Thymus (tissue), 11 donors: ENCODE results near the gene MRAP2. TPM values are rescaled to one million over a fixed set of nuclear protein-coding genes. Genes with fewer than 3 reads are reported as not detected.
"Not testable (repeated sequence)": the region's sequence is repeated elsewhere in the genome, so short reads cannot be mapped to it uniquely, and the experiment has no call there.

Experiments used
- DNase-seq, 9 donors: peaks; one replicate each; pipeline ENCODE4 v3.0.0-alpha.2; 2013; ENCODE audit warnings: low spot score in 9 of 9, low read depth in 6 of 9, missing footprints in 1 of 9
- H3K27ac ChIP-seq, 2 donors: one replicate each; pipeline ENCODE4 v1.5.1; 2013; ENCODE audit warnings: control low read depth in 1 of 2, low read depth in 1 of 2, low read length in 1 of 2, mild to moderate bottlenecking in 1 of 2, moderate library complexity in 1 of 2
- H3K27me3 ChIP-seq, 2 donors: one replicate each; pipeline ENCODE4 v1.5.1; 2013; ENCODE audit warnings: low read length in 1 of 2; ENCODE audit not compliant: control insufficient read depth in 2 of 2, insufficient read depth in 1 of 2
- H3K36me3 ChIP-seq, 2 donors: one replicate each; pipeline ENCODE4 v1.5.1; 2013; ENCODE audit warnings: low read length in 1 of 2, mild to moderate bottlenecking in 1 of 2, moderate library complexity in 1 of 2; ENCODE audit not compliant: control insufficient read depth in 2 of 2, insufficient read depth in 2 of 2
- H3K4me1 ChIP-seq, 2 donors: one replicate each; pipeline ENCODE4 v1.5.1; 2013; ENCODE audit warnings: low read length in 2 of 2; ENCODE audit not compliant: control insufficient read depth in 2 of 2, insufficient read depth in 2 of 2
- H3K4me3 ChIP-seq, 2 donors: one replicate each; pipeline ENCODE4 v1.5.1; 2013; ENCODE audit warnings: low read length in 2 of 2, control low read depth in 1 of 2, mild to moderate bottlenecking in 1 of 2
- H3K9me3 ChIP-seq, 2 donors: one replicate each; pipeline ENCODE4 v1.5.1; 2013; ENCODE audit warnings: low read length in 1 of 2, mild to moderate bottlenecking in 1 of 2; ENCODE audit not compliant: control insufficient read depth in 2 of 2, insufficient read depth in 1 of 2
- WGBS: extraction: QIAGEN DNeasy Blood & Tissue Kit; methylation state at CpG from one replicate; pipeline ENCODE4 v1.1.7; 2013; 5-methylcytosine and 5-hydroxymethylcytosine counted together
- polyA plus RNA-seq: library from polyadenylated mRNA; stranded (reverse); fragments of 200-250 nt; gene quantifications from one replicate; pipeline ENCODE4 v1.2.3, GENCODE V29; 2013
- total RNA-seq: library from RNA; stranded (reverse); fragments of 120-200 nt; gene quantifications from one replicate; pipeline ENCODE4 v1.2.4, GENCODE V29; 2013
- donor health status: healthy.

Gene MRAP2
- total and polyA plus RNA-seq, 2 donors, result 1.3 to 1.6 TPM

- no peaks in the 10 kb centered on the region for H3K9me3 ChIP-seq
- H3K4me3 ChIP-seq, result no peak overlapping the region
- H3K4me1 ChIP-seq, result no peaks in the 10 kb centered on the region
- DNase-seq, result no peak
- WGBS, result 89% methylated on average over 11 of the region's 11 CpGs
- no peaks in the 10 kb centered on the region for H3K36me3 ChIP-seq
- H3K27me3 ChIP-seq, result no peaks in the 10 kb centered on the region
- H3K27ac ChIP-seq, result no peak overlapping the region
Observed at GRCh38 chr6:84082689-84083265, 49.2 kb downstream of the MRAP2 start.

GRCh38 chr6:84084705-84085104, 51.1 kb downstream of the MRAP2 start:
- H3K4me1 ChIP-seq, H3K36me3 ChIP-seq, H3K4me3 ChIP-seq, H3K27ac ChIP-seq, H3K9me3 ChIP-seq, H3K27me3 ChIP-seq, DNase-seq: not testable (repeated sequence)

DNA sequence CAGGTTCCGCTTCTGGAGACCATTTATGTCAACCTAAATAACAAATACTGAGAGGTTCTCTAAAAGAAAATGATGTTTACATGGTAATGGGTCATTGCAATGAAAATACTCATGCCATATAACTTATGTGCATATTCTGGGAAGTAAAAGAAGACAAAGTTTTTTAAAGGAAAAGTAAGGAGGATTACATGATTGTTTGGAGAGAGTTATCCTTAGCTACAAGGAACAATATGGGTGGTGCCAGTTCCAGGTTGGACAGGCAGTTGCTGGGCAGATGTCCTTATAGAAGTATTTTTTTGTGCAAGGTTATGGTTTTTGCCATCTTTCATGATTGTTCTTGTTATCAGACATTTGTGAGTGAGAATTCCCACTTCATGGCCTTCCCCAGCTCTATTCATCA, 52.5 kb downstream of the MRAP2 start:
- Histone ChIP-seq H3K27me3 (no peaks in the 10 kb centered on the region), H3K4me1 (no peaks in the 10 kb centered on the region), H3K9me3 (no peaks in the 10 kb centered on the region), H3K36me3 (no peaks in the 10 kb centered on the region), H3K4me3 (no peak overlapping the region), H3K27ac (no peak overlapping the region)
- DNase-seq, result no peak
- WGBS, result 93% methylated on average over 1 of the region's 1 CpG

DNA sequence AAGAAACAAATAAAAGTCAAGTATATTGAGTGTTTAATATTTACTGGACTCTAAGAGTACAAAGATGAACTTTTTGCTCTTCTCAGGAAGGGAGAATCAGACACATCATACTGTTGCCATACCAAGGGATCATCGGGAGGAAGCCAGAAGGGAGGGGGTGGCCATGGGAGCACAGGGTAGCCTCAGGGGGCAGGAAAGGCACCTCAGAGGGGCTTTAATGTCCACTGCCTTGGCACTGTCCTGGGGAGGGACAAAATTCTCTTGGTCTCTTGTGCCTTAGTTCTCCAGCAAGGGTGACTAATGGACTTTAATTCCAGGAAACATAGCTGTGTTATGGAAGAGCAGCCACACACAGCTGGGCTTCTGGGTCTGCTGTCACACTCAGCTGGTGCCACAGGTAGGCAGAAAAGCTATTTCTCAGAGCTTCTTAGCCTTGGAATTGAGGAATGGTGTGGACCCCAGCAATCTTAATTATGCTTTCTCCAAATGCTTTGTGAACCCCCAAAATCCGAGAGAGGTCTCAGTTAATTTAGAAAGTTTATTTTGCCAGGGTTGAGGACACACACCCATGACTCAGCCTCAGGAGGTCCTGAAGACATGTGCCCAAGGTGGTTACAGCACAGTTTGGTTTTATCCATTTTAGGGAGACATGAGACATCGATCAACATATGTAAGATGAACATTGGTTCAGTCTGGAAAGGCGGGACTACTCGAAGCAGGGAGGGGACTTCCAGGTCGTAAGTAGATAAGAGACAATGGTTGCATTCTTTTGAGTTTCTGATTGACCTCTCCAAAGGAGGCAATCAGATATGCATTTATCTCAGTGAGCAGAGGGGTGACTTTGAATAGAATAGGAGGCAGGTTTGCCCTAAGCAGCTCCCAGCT, 53.2 kb downstream of the MRAP2 start:
- H3K27ac ChIP-seq, result no peak overlapping the region
- no peaks in the 10 kb centered on the region for H3K27me3 ChIP-seq
- no peak for DNase-seq
- 86% methylated on average over 6 of the region's 6 CpGs for WGBS
- no peaks in the 10 kb centered on the region for H3K36me3 ChIP-seq
- no peaks in the 10 kb centered on the region for H3K9me3 ChIP-seq
- H3K4me1 ChIP-seq, result no peaks in the 10 kb centered on the region
- no peak overlapping the region for H3K4me3 ChIP-seq

- H3K4me1 ChIP-seq, result no peaks in the 10 kb centered on the region
- 70% methylated on average over 4 of the region's 4 CpGs for WGBS
- no peaks in the 10 kb centered on the region for H3K9me3 ChIP-seq
- DNase-seq, result no peak
- no peaks in the 10 kb centered on the region for H3K27me3 ChIP-seq
- no peaks in the 10 kb centered on the region for H3K36me3 ChIP-seq
- no peak overlapping the region for H3K4me3 ChIP-seq
- no peak overlapping the region for H3K27ac ChIP-seq
Observed at GRCh38 chr6:84089081-84089480, 55.5 kb downstream of the MRAP2 start.

DNA sequence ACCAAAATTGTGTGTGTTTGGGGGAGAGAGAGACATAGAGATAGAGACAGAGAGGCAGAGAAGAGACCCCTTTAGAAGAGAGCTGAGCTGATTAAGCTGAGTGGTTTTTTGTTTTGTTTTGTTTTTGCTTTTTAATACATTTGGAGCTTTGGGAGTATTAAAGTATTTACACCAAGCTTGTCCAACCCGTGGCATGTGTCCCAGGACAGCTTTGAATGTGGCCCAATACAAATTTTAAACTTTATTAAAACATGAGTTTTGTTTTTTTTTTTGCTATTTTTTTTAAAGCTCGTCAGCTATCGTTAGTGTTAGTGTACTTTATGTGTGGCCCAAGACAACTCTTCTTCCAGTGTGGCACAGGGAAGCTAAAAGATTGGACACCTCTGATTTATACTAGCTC, 56.0 kb downstream of the MRAP2 start:
- H3K36me3 ChIP-seq, result no peaks in the 10 kb centered on the region
- H3K4me1 ChIP-seq, result no peaks in the 10 kb centered on the region
- no peak overlapping the region for H3K27ac ChIP-seq
- 77% methylated on average over 3 of the region's 3 CpGs for WGBS
- H3K9me3 ChIP-seq, result no peaks in the 10 kb centered on the region
- no peaks in the 10 kb centered on the region for H3K27me3 ChIP-seq
- DNase-seq, result no peak
- H3K4me3 ChIP-seq, result no peak overlapping the region

DNA sequence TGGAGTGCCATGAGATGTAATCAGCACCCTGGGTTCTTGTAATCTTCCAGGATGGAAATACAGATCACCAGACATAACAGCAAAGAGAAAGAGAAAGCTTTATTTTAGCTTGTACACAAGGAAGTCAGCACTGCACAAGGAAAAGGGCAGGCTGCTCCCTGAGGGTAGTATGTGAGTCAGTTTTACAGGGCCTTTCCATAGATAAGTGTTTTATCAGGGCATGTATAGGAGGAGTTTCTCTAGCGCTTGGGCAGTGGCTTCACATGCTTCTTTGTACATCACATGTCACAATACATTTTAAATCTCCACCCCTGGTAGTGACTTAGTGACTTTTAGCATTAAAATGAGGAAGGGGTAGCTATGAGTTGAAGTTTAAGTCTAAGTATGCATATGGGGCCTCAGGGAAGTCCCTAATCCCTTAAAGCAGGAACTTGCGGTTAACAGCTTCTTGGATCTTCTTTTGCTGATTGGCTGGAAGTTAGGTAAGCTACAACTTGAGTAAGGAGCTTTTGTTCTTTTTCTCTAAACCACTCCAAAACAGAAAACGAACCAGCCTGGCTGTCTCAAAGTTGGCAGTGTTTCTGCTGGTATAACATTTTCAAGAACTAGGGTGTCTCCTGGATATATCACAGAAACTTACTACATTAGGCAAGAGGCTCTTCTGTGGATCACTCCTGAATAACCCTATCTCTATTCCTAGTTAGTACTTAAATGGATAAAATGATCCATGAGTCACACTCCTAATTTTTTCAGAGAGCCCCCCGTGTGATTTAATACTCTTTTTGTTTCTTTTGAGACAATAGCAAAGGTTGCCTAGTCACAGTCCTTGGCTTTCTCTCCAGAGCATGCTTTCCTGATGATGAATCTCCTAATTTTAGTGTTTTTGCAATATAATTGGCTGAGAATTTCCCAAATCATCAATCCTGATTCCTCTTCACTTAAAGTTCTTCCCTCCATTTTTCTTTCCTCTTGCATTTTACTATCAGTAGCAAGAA, 60.2 kb downstream of the MRAP2 start:
- no peaks in the 10 kb centered on the region for H3K9me3 ChIP-seq
- H3K4me3 ChIP-seq, result no peak overlapping the region
- no peaks in the 10 kb centered on the region for H3K36me3 ChIP-seq
- H3K4me1 ChIP-seq, result no peaks in the 10 kb centered on the region
- peak in 2 of 9 donors; percentile 6 to 24 for DNase-seq
- no peak overlapping the region for H3K27ac ChIP-seq
- H3K27me3 ChIP-seq, result no peaks in the 10 kb centered on the region
- WGBS, result 83% methylated on average over 4 of the region's 4 CpGs

DNA sequence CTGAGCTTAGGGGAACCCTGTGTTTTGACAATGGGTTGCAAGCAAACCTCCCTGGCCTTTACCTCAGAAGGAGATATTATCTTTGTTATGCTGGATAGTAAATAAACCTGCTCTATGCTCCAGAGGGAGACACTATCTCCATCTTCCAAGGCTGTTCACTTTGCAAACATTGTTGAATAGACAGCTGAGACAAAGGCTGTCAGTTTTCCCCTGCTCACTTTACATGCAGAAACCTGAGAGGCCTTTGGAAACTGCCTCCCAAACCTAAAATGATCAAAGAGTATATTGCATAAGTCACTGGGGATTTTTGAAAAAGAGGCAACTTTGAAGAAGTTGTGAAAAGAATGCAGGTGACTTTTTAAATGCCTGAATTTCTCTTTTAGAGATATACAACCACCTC, 61.6 kb downstream of the MRAP2 start:
- H3K27ac ChIP-seq, result no peak overlapping the region
- no peak for DNase-seq

DNA sequence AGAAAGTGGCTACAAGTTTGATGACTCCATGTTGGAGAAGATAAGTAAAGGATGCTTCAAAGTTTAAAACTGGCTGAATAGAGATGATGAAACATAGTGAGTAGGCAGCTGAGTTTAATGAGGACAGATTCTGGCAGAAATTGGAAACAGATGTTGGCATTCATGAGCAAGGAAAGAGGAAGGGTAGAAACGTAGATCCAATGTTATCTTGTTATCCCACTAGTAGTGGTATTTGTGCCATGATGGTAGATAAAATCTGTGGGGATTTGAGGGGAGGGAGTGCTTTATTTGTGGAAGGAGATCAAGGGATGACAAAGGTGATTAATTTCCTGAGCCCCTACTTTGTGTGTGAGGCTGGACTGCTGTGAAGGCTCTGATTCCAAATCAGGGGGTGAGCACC, 69.5 kb downstream of the MRAP2 start:
- DNase-seq, result no peak
- Histone ChIP-seq H3K36me3 (no peaks in the 10 kb centered on the region), H3K4me1 (no peaks in the 10 kb centered on the region), H3K27me3 (no peaks in the 10 kb centered on the region), H3K27ac (no peak overlapping the region), H3K9me3 (no peaks in the 10 kb centered on the region), H3K4me3 (no peak overlapping the region)
- WGBS, result 12% methylated on average over 1 of the region's 1 CpG

More for the DNA sequence above, 61.6 kb downstream of the MRAP2 start:
- Histone ChIP-seq H3K27me3 (no peaks in the 10 kb centered on the region), H3K36me3 (no peaks in the 10 kb centered on the region), H3K4me1 (no peaks in the 10 kb centered on the region), H3K9me3 (no peaks in the 10 kb centered on the region), H3K4me3 (no peak overlapping the region)
